ENCODE data around the gene FKBP1A. TPM values are rescaled to one million over a fixed set of nuclear protein-coding genes. Genes with fewer than 3 reads are reported as not detected.
"Not testable (repeated sequence)": the region's sequence is repeated elsewhere in the genome, so short reads cannot be mapped to it uniquely, and the experiment has no call there.

The FKBP1A gene
- total RNA-seq, 2 donors from 2014 or later, result 178 to 294 TPM

GRCh38 chr20:1345756-1346093 lies 47.1 kb downstream of the FKBP1A start:
- H3K36me3 Mint-ChIP-seq (ENCODE audit: low read depth), result peaks cover 12% of the 10 kb centered on the region
- H3K9me3 Mint-ChIP-seq, result peaks cover 8% of the 10 kb centered on the region
- H3K4me3 Mint-ChIP-seq, result no peak overlapping the region
- H3K27ac Mint-ChIP-seq, result no peak overlapping the region
- H3K27me3 Mint-ChIP-seq, result no peaks in the 10 kb centered on the region
- no peak for ATAC-seq (replicated peaks)
- H3K4me1 Mint-ChIP-seq, result peaks cover 11% of the 10 kb centered on the region

GRCh38 chr20:1345030-1345755 lies 47.7 kb downstream of the FKBP1A start:
- peaks cover 11% of the 10 kb centered on the region for H3K4me1 Mint-ChIP-seq
- peaks cover 7% of the 10 kb centered on the region for H3K36me3 Mint-ChIP-seq (ENCODE audit: low read depth)
- H3K27ac Mint-ChIP-seq, result no peak overlapping the region
- no peaks in the 10 kb centered on the region for H3K27me3 Mint-ChIP-seq
- peaks cover 8% of the 10 kb centered on the region for H3K9me3 Mint-ChIP-seq
- peak; percentile 26 for ATAC-seq (replicated peaks)
- H3K4me3 Mint-ChIP-seq, result no peak overlapping the region

GRCh38 chr20:1343446-1344124 lies 49.3 kb downstream of the FKBP1A start:
- H3K4me3 Mint-ChIP-seq; ATAC-seq (replicated peaks); H3K36me3 Mint-ChIP-seq (ENCODE audit: low read depth); H3K27ac Mint-ChIP-seq; H3K9me3 Mint-ChIP-seq; H3K27me3 Mint-ChIP-seq: not testable (repeated sequence)
- peaks cover 11% of the 10 kb centered on the region for H3K4me1 Mint-ChIP-seq

GRCh38 chr20:1341561-1342265 lies 51.1 kb downstream of the FKBP1A start:
- H3K4me3 Mint-ChIP-seq, result no peak overlapping the region
- no peaks in the 10 kb centered on the region for H3K36me3 Mint-ChIP-seq (ENCODE audit: low read depth)
- H3K27me3 Mint-ChIP-seq, result no peaks in the 10 kb centered on the region
- peak overlapping the region; percentile 20 for H3K27ac Mint-ChIP-seq
- H3K9me3 Mint-ChIP-seq, result no peaks in the 10 kb centered on the region
- H3K4me1 Mint-ChIP-seq, result peaks cover 10% of the 10 kb centered on the region
- no peak for ATAC-seq (replicated peaks)

- no peaks in the 10 kb centered on the region for H3K27me3 Mint-ChIP-seq
- no peak overlapping the region for H3K4me3 Mint-ChIP-seq
- H3K36me3 Mint-ChIP-seq (ENCODE audit: low read depth), result no peaks in the 10 kb centered on the region
- no peak overlapping the region for H3K27ac Mint-ChIP-seq
- peaks cover 9% of the 10 kb centered on the region for H3K4me1 Mint-ChIP-seq
- no peak for ATAC-seq (replicated peaks)
- no peaks in the 10 kb centered on the region for H3K9me3 Mint-ChIP-seq
Observed at GRCh38 chr20:1338801-1339200, 54.1 kb downstream of the FKBP1A start.

GRCh38 chr20:1338096-1338495 lies 54.8 kb downstream of the FKBP1A start:
- Mint-ChIP-seq H3K27ac (no peak overlapping the region), H3K9me3 (no peaks in the 10 kb centered on the region), H3K27me3 (no peaks in the 10 kb centered on the region), H3K4me1 (peaks cover 9% of the 10 kb centered on the region), H3K36me3 (ENCODE audit: low read depth) (no peaks in the 10 kb centered on the region), H3K4me3 (no peak overlapping the region)
- no peak for ATAC-seq (replicated peaks)

GRCh38 chr20:1337441-1337840 lies 55.4 kb downstream of the FKBP1A start:
- no peak for ATAC-seq (replicated peaks)
- H3K27me3 Mint-ChIP-seq, result no peaks in the 10 kb centered on the region
- peaks cover 9% of the 10 kb centered on the region for H3K4me1 Mint-ChIP-seq
- no peaks in the 10 kb centered on the region for H3K9me3 Mint-ChIP-seq
- no peak overlapping the region for H3K27ac Mint-ChIP-seq
- no peaks in the 10 kb centered on the region for H3K36me3 Mint-ChIP-seq (ENCODE audit: low read depth)
- no peak overlapping the region for H3K4me3 Mint-ChIP-seq

GRCh38 chr20:1336699-1337367 lies 56.0 kb downstream of the FKBP1A start:
- Mint-ChIP-seq H3K9me3 (no peaks in the 10 kb centered on the region), H3K4me3 (no peak overlapping the region), H3K4me1 (peaks cover 9% of the 10 kb centered on the region), H3K27ac (peak overlapping the region; percentile 80), H3K27me3 (no peaks in the 10 kb centered on the region), H3K36me3 (ENCODE audit: low read depth) (no peaks in the 10 kb centered on the region)
- no peak for ATAC-seq (replicated peaks)

GRCh38 chr20:1335961-1336698 lies 56.7 kb downstream of the FKBP1A start:
- peaks cover 12% of the 10 kb centered on the region for H3K4me1 Mint-ChIP-seq
- H3K27ac Mint-ChIP-seq, result peak overlapping the region; percentile 80
- peaks cover 4% of the 10 kb centered on the region for H3K36me3 Mint-ChIP-seq (ENCODE audit: low read depth)
- no peaks in the 10 kb centered on the region for H3K9me3 Mint-ChIP-seq
- H3K4me3 Mint-ChIP-seq, result no peak overlapping the region
- ATAC-seq (replicated peaks), result peak; percentile 86
- H3K27me3 Mint-ChIP-seq, result no peaks in the 10 kb centered on the region

- no peaks in the 10 kb centered on the region for H3K27me3 Mint-ChIP-seq
- no peaks in the 10 kb centered on the region for H3K9me3 Mint-ChIP-seq
- no peak overlapping the region for H3K27ac Mint-ChIP-seq
- no peak for ATAC-seq (replicated peaks)
- no peak overlapping the region for H3K4me3 Mint-ChIP-seq
- peaks cover 8% of the 10 kb centered on the region for H3K36me3 Mint-ChIP-seq (ENCODE audit: low read depth)
- peaks cover 21% of the 10 kb centered on the region for H3K4me1 Mint-ChIP-seq
Observed at GRCh38 chr20:1334761-1335160, 58.1 kb downstream of the FKBP1A start.

- no peak overlapping the region for H3K4me3 Mint-ChIP-seq
- H3K36me3 Mint-ChIP-seq (ENCODE audit: low read depth), result peaks cover 8% of the 10 kb centered on the region
- ATAC-seq (replicated peaks), result no peak
- no peak overlapping the region for H3K27ac Mint-ChIP-seq
- H3K4me1 Mint-ChIP-seq, result peaks cover 21% of the 10 kb centered on the region
- no peaks in the 10 kb centered on the region for H3K27me3 Mint-ChIP-seq
- H3K9me3 Mint-ChIP-seq, result no peaks in the 10 kb centered on the region
Observed at GRCh38 chr20:1334370-1334731, 58.5 kb downstream of the FKBP1A start.

GRCh38 chr20:1333462-1334369 lies 59.1 kb downstream of the FKBP1A start:
- Mint-ChIP-seq H3K4me1 (peaks cover 21% of the 10 kb centered on the region), H3K27me3 (no peaks in the 10 kb centered on the region), H3K36me3 (ENCODE audit: low read depth) (peaks cover 8% of the 10 kb centered on the region), H3K4me3 (no peak overlapping the region), H3K27ac (no peak overlapping the region), H3K9me3 (no peaks in the 10 kb centered on the region)
- ATAC-seq (replicated peaks), result no peak

- peaks cover 25% of the 10 kb centered on the region for H3K4me1 Mint-ChIP-seq
- peaks cover 8% of the 10 kb centered on the region for H3K36me3 Mint-ChIP-seq (ENCODE audit: low read depth)
- no peak overlapping the region for H3K4me3 Mint-ChIP-seq
- H3K27ac Mint-ChIP-seq, result no peak overlapping the region
- peak; percentile 31 for ATAC-seq (replicated peaks)
- H3K27me3 Mint-ChIP-seq, result no peaks in the 10 kb centered on the region
- no peaks in the 10 kb centered on the region for H3K9me3 Mint-ChIP-seq
Observed at GRCh38 chr20:1332749-1333300, 60.0 kb downstream of the FKBP1A start.

All from activated T-helper 17 cell treated with anti-CD3 and anti-CD28 coated beads, Interleukin-2, amount 50 U/mL, for 72 hours (primary cell).